Measurements from ENCODE around the gene EHHADH.
"Not testable (repeated sequence)": the region's sequence is repeated elsewhere in the genome, so short reads cannot be mapped to it uniquely, and the experiment has no call there.

GRCh38 chr3:185253133-185253532, 716 bp downstream of the EHHADH start:
- not testable (repeated sequence) for TF ChIP-seq POLR2A, CTCF, POLR2AphosphoS5 (IDR thresholded peaks at IDR 0.05)
